ENCODE data around the gene MTRR.

GRCh38 chr5:7855611-7856010 is 13.3 kb upstream of the MTRR start:
- TF ChIP-seq EZH2 (IDR thresholded peaks at IDR 0.05; ENCODE audit: borderline replicate concordance, insufficient read depth, low read depth, low read length, poor library complexity, severe bottlenecking) (no peak), CTCF (IDR thresholded peaks at IDR 0.05) (no peak)

Measured in B cell (primary cell).